GM18502 (cell line): ENCODE measurements around the gene GAA.

Experiments used
- ATAC-seq: cut with Tn5 transposase; IDR thresholded peaks from one replicate; pipeline ENCODE4 v1.9.1; 2021; ENCODE audit warnings: mild to moderate bottlenecking; ENCODE audit not compliant: unreplicated experiment, poor library complexity

The GAA gene

GRCh38 chr17:80115159-80115558 is 13.8 kb downstream of the GAA start:
- ATAC-seq: no peak

GRCh38 chr17:80116276-80116920 is 15.0 kb downstream of the GAA start:
- no peak for ATAC-seq

GRCh38 chr17:80116921-80117380 is 15.6 kb downstream of the GAA start:
- ATAC-seq: no peak

- no peak for ATAC-seq
These were observed 16.4 kb downstream of the GAA start for GRCh38 chr17:80117491-80118401.

- no peak for ATAC-seq
These were observed 17.4 kb downstream of the GAA start for GRCh38 chr17:80118601-80119270.

GRCh38 chr17:80119271-80119791 is 17.9 kb downstream of the GAA start:
- ATAC-seq: no peak

GRCh38 chr17:80119839-80120238 is 18.5 kb downstream of the GAA start:
- ATAC-seq: no peak

GRCh38 chr17:80122026-80122575 is 20.7 kb downstream of the GAA start:
- ATAC-seq: no peak

- ATAC-seq: no peak
These were observed 21.6 kb downstream of the GAA start for GRCh38 chr17:80122926-80123505.

GRCh38 chr17:80123791-80124190 is 22.4 kb downstream of the GAA start:
- no peak for ATAC-seq

- no peak for ATAC-seq
These were observed 23.1 kb downstream of the GAA start for GRCh38 chr17:80124351-80124981.

- ATAC-seq: no peak
These were observed 24.5 kb downstream of the GAA start for GRCh38 chr17:80125656-80126448.

GRCh38 chr17:80126449-80126715 is 25.0 kb downstream of the GAA start:
- no peak for ATAC-seq

GRCh38 chr17:80129006-80129565 is 27.7 kb downstream of the GAA start:
- no peak for ATAC-seq

- no peak for ATAC-seq
These were observed 29.6 kb downstream of the GAA start for GRCh38 chr17:80130992-80131391.

- no peak for ATAC-seq
These were observed 31.7 kb downstream of the GAA start for GRCh38 chr17:80132906-80133625.

- ATAC-seq: no peak
These were observed 32.2 kb downstream of the GAA start for GRCh38 chr17:80133626-80133970.

GRCh38 chr17:80137131-80137530 is 35.8 kb downstream of the GAA start:
- no peak for ATAC-seq
